Measurements from ENCODE around the gene RGS16. TPM values are rescaled to one million over a fixed set of nuclear protein-coding genes. Genes with fewer than 3 reads are reported as not detected.

Gene RGS16
- total RNA-seq, 4 donors from 2014 or later = 0.41 to 0.98 (median 0.52) TPM; not detected in 1

DNA sequence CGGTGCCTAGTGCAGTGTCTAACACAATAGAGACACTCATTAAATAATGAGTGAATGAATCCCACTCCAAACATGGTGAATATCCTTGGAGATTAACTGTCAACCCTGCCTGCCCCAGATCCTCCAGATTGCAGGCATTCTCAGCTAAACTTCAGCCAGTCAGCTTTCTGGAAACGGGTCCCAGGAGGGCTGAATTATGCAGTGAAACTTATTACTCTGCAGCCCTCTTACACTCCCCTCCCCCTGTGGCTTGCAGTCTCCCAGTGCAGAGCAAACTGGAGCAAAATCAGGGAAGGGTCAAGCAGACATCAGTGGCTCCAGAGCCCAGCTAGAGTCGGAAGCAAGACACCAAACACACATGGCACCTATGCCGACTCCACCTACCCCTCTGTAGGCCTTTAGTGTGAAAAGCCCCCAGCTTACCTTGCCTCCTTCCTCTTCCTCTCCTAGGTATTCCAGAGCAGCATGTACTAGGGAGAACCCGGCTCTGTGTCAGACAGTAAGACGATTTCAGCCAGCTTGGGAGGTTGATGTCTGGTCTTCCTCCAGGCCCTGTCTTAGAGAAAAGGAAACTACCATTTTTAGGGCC is 6.5 kb upstream of the RGS16 start:
- Histone ChIP-seq H3K36me3 (no peaks in the 10 kb centered on the region), H3K4me1 (peaks cover 19 to 23% of the 10 kb centered on the region in 2 donors), H3K27ac (no peak overlapping the region), H3K9me3 (no peaks in the 10 kb centered on the region), H3K4me3 (no peak overlapping the region), H3K27me3 (no peaks in the 10 kb centered on the region)
- no peak for DNase-seq
- ATAC-seq = no peak
- TF ChIP-seq CTCF (IDR thresholded peaks at IDR 0.05 in 4 of 5, conservative IDR thresholded peaks at IDR 0.05 in 1 of 5) (no peak), POLR2A (IDR thresholded peaks at IDR 0.05) (no peak)
- intact Hi-C loops (cut with DNase I; ENCODE audit: low total_unique reads) = no loop called here
- in situ Hi-C loops (cut with MboI; ENCODE audit: low sequenced_read_pairs in 4 of 4) = no loop called here

DNA sequence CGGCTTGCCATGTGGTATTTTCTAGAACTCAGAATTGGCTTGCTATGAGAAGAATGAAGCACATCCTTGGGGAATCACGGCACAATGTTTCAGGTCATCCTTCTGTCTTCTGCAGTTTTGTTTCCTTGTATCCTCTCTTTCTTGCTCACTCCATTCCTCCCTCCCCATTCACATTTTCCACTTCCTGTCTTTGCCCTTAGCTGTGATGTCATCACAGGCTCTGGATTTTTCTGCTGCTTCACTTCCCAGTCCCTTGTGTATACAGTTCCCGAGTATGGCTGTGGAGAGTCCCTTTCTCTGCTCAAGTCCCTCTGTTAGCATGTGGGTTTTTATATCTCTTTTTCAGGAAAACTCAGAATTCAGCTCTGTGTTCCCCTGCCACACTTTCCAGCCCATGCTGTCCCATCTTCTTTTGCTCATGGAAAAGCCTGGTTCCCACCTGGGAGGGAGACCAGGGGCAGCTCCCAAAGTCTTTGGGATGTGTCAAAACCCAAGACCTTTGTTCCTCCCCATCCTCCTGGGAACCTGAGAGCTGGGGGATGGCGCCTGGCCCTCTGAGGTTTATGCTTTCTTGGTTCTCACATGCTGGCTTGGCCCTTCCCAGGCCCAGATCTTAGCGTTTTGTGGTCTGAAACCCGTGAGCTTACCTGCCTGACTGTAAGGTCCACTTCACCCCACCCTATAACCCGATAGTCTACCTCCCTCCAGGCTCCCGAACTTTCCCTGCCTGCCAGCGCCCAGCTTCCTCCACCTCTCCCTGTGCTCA is 4.8 kb upstream of the RGS16 start:
- H3K27ac ChIP-seq = peak overlapping the region in 3 of 4 donors; percentile 1 to 35 (median 17)

DNA sequence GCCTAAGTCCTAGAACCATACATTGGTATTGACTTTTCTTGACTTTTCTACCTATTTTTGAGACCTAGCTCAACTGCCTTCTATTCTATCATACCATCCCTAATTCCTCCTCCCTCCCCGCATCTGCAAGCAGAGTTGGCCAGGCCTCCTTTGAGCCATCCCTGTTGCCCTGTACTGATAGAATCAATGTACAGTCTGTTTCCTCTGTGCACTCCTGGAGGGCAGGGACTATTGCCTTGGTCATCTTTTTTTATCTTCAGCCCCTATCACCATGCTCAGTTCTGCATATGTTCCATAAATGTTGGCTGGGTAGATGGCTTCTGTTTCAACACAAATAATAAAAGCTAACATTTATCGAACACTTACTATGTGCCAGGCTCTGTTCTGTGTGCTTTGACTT is 4.0 kb upstream of the RGS16 start:
- H3K4me3 ChIP-seq = no peak overlapping the region
- TF ChIP-seq POLR2A (IDR thresholded peaks at IDR 0.05) (no peak), CTCF (IDR thresholded peaks at IDR 0.05 in 4 of 5, conservative IDR thresholded peaks at IDR 0.05 in 1 of 5) (no peak)
- H3K27ac ChIP-seq = no peak overlapping the region
- DNase-seq (no peak), ATAC-seq (no peak)
- H3K9me3 ChIP-seq = no peaks in the 10 kb centered on the region
- peaks cover 18 to 27% of the 10 kb centered on the region in 2 donors for H3K4me1 ChIP-seq
- in situ Hi-C loops (cut with MboI; ENCODE audit: low sequenced_read_pairs in 4 of 4) = no loop called here
- no peaks in the 10 kb centered on the region for H3K36me3 ChIP-seq
- intact Hi-C loops (cut with DNase I; ENCODE audit: low total_unique reads) = loop anchor here (10.0 kb wide), 2 partner anchors 463 to 1027 kb away; partner anchors contain the start of gene ARPC5
- no peaks in the 10 kb centered on the region for H3K27me3 ChIP-seq

More for the DNA sequence above, 4.8 kb upstream of the RGS16 start:
- H3K27me3 ChIP-seq = no peaks in the 10 kb centered on the region
- peaks cover 20 to 21% of the 10 kb centered on the region in 2 donors for H3K4me1 ChIP-seq
- no peaks in the 10 kb centered on the region for H3K9me3 ChIP-seq
- DNase-seq (no peak), ATAC-seq (no peak)
- H3K36me3 ChIP-seq = no peaks in the 10 kb centered on the region
- intact Hi-C loops (cut with DNase I; ENCODE audit: low total_unique reads) = loop anchor here (10.0 kb wide), 2 partner anchors 464 to 1026 kb away; partner anchors contain the start of gene ARPC5
- no peak overlapping the region for H3K4me3 ChIP-seq
- in situ Hi-C loops (cut with MboI; ENCODE audit: low sequenced_read_pairs in 4 of 4) = no loop called here
- no peak for TF ChIP-seq POLR2A (IDR thresholded peaks at IDR 0.05)
- TF ChIP-seq CTCF (IDR thresholded peaks at IDR 0.05 in 4 of 5, conservative IDR thresholded peaks at IDR 0.05 in 1 of 5) = no peak

DNA sequence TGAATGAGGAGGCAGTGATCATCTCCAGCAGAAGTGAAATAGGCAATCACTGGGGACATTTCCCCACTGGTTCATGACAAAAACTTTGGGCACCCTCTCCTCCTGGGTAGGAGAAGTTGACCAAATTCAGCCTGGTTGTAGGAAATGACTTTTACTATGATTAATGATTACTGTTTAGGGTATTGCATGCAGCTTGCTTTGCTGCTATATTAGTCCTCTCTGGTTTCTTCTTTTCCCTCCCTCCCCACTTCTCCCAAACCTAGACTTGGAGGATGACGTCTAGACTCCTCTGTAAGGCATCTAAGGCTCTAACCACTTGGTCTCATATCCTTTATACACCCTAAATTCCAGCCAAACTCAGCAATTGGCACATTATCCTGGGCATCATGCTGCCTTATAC is 3.4 kb upstream of the RGS16 start:
- intact Hi-C loops (cut with DNase I; ENCODE audit: low total_unique reads) = loop anchor here (10.0 kb wide), 2 partner anchors 463 to 1027 kb away; partner anchors contain the start of gene ARPC5

More for the DNA sequence above, 3.4 kb upstream of the RGS16 start:
- DNase-seq (no peak), ATAC-seq (no peak)
- Histone ChIP-seq H3K4me1 (peaks cover 18 to 27% of the 10 kb centered on the region in 2 donors), H3K36me3 (no peaks in the 10 kb centered on the region), H3K4me3 (no peak overlapping the region), H3K27ac (no peak overlapping the region), H3K27me3 (no peaks in the 10 kb centered on the region), H3K9me3 (no peaks in the 10 kb centered on the region)
- TF ChIP-seq POLR2A (IDR thresholded peaks at IDR 0.05) (no peak), CTCF (IDR thresholded peaks at IDR 0.05 in 4 of 5, conservative IDR thresholded peaks at IDR 0.05 in 1 of 5) (no peak)
- in situ Hi-C loops (cut with MboI; ENCODE audit: low sequenced_read_pairs in 4 of 4) = no loop called here

Data from gastrocnemius medialis (tissue), 4 donors.